GM12873 (cell line): ENCODE measurements around the gene EFCAB13.
A peak's percentile ranks its signal among the peaks of the same experiment; 100 is the strongest.

Experiments used
- CTCF ChIP-seq: IDR thresholded peaks from 2 replicates; pipeline ENCODE4 v1.5.1; 2012; ENCODE audit warnings: low read depth, mild to moderate bottlenecking, moderate library complexity, low read length, control low read depth; ENCODE audit not compliant: insufficient read depth; ENCODE audit errors: missing control alignments

The EFCAB13 gene

GRCh38 chr17:47318197-47318918, 5.4 kb upstream of the EFCAB13 start:
- TF ChIP-seq CTCF = peak; percentile 39

GRCh38 chr17:47320879-47321502, 2.8 kb upstream of the EFCAB13 start:
- TF ChIP-seq CTCF = no peak

- TF ChIP-seq CTCF = no peak
These were observed 667 bp downstream of the EFCAB13 start for GRCh38 chr17:47324224-47325020.

GRCh38 chr17:47325176-47325575, 1.4 kb downstream of the EFCAB13 start:
- TF ChIP-seq CTCF = no peak

GRCh38 chr17:47330548-47330947, 6.8 kb downstream of the EFCAB13 start:
- no peak for TF ChIP-seq CTCF

- TF ChIP-seq CTCF = no peak
These were observed 8.5 kb downstream of the EFCAB13 start for GRCh38 chr17:47332287-47332686.
